Ishikawa (cell line): ENCODE measurements around the gene MAEA.

ENCODE experiments used
- CEBPB ChIP-seq: IDR thresholded peaks from 2 replicates; pipeline ENCODE4 v1.6.1; 2012
- CREB1 ChIP-seq: IDR thresholded peaks from 2 replicates; pipeline ENCODE4 v1.6.1; 2012; ENCODE audit warnings: low read depth
- EGR1 ChIP-seq: IDR thresholded peaks from 2 replicates; pipeline ENCODE4 v1.6.1; 2012
- EP300 ChIP-seq: IDR thresholded peaks from 2 replicates; pipeline ENCODE4 v1.6.1; 2012; ENCODE audit warnings: borderline replicate concordance
- FOXM1 ChIP-seq: IDR thresholded peaks from 2 replicates; pipeline ENCODE4 v1.6.1; 2012; ENCODE audit warnings: low read depth, borderline replicate concordance
- NFIC ChIP-seq: IDR thresholded peaks from 2 replicates; pipeline ENCODE4 v1.6.1; 2012
- RAD21 ChIP-seq: IDR thresholded peaks from 2 replicates; pipeline ENCODE4 v1.6.1; 2012; ENCODE audit warnings: low read depth
- TAF1 ChIP-seq: IDR thresholded peaks from 2 replicates; pipeline ENCODE4 v1.6.1; 2012; ENCODE audit warnings: low read depth, mild to moderate bottlenecking
- TCF12 ChIP-seq: IDR thresholded peaks from 2 replicates; pipeline ENCODE4 v1.6.1; 2012; ENCODE audit warnings: low read depth
- TEAD4 ChIP-seq: IDR thresholded peaks from 2 replicates; pipeline ENCODE4 v1.6.1; 2012
- USF1 ChIP-seq: IDR thresholded peaks from 2 replicates; pipeline ENCODE4 v1.6.1; 2012
- YY1 ChIP-seq: IDR thresholded peaks from 2 replicates; pipeline ENCODE4 v1.6.1; 2012; ENCODE audit warnings: low read depth
- ZBTB7A ChIP-seq: IDR thresholded peaks from 2 replicates; pipeline ENCODE4 v1.6.1; 2012; ENCODE audit warnings: low read depth
- TF ChIP-seq, protein P1 (sequence below): IDR thresholded peaks from 2 replicates; pipeline ENCODE4 v1.6.1; 2012
- TF ChIP-seq, protein P2 (sequence below): IDR thresholded peaks from 2 replicates; pipeline ENCODE4 v1.6.1; 2012; ENCODE audit warnings: low read depth, mild to moderate bottlenecking

MAEA gene

GRCh38 chr4:1356181-1356998 lies 66.7 kb downstream of the MAEA start:
- TF ChIP-seq RAD21 (peak; percentile 59), FOXM1 (no peak), TEAD4 (no peak)

DNA sequence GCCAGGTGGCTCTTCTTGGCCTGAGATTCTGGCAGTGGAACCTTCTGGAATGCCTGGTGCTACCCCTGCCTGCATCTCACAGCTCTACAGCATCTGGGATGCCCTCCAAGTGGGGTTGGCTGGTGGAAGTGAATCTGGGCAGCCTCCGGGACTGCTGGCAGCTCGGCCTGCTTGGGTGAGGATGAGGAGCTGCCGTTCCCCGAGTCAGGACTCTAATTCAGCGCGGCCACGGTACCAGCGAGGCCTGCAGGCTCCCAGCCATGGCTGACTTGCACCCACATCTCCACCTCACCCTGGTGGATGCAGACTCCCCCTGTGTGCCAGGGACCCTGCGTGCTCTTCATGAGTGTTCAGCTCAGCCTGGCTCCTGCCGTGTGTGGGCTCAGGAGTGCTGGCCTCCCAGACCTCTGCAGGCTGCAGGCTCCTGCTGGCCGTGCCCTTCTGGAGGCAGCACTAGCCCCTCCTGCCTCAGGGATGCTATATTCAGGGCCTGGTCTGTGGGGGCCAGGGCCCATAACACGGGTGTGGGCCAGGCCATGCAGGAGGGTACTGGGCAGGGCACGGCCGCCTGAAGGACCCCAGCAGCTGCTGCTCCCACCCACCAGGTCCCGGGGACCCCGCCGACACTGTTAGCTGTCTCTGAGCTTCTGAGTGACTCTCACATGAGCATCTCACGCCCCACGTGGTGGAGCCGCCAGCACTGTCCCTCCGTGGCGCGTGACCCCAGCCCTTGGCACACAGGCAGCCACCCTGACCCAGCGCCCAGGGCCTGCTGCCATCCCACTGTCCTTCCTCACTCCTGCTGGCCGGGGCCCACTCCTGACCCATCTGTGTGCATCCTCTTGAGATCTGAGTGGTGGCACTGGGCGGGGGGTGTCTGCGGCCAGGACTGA lies 67.9 kb downstream of the MAEA start:
- TF ChIP-seq, protein P1, sequence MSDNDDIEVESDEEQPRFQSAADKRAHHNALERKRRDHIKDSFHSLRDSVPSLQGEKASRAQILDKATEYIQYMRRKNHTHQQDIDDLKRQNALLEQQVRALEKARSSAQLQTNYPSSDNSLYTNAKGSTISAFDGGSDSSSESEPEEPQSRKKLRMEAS = no peak
- TF ChIP-seq TAF1 (no peak), YY1 (no peak), TEAD4 (no peak), NFIC (no peak), CREB1 (no peak), FOXM1 (no peak), TCF12 (no peak), ZBTB7A (no peak), RAD21 (no peak), CEBPB (no peak), USF1 (no peak), EGR1 (no peak), EP300 (no peak)
- TF ChIP-seq, protein P2, sequence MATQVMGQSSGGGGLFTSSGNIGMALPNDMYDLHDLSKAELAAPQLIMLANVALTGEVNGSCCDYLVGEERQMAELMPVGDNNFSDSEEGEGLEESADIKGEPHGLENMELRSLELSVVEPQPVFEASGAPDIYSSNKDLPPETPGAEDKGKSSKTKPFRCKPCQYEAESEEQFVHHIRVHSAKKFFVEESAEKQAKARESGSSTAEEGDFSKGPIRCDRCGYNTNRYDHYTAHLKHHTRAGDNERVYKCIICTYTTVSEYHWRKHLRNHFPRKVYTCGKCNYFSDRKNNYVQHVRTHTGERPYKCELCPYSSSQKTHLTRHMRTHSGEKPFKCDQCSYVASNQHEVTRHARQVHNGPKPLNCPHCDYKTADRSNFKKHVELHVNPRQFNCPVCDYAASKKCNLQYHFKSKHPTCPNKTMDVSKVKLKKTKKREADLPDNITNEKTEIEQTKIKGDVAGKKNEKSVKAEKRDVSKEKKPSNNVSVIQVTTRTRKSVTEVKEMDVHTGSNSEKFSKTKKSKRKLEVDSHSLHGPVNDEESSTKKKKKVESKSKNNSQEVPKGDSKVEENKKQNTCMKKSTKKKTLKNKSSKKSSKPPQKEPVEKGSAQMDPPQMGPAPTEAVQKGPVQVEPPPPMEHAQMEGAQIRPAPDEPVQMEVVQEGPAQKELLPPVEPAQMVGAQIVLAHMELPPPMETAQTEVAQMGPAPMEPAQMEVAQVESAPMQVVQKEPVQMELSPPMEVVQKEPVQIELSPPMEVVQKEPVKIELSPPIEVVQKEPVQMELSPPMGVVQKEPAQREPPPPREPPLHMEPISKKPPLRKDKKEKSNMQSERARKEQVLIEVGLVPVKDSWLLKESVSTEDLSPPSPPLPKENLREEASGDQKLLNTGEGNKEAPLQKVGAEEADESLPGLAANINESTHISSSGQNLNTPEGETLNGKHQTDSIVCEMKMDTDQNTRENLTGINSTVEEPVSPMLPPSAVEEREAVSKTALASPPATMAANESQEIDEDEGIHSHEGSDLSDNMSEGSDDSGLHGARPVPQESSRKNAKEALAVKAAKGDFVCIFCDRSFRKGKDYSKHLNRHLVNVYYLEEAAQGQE = no peak

DNA sequence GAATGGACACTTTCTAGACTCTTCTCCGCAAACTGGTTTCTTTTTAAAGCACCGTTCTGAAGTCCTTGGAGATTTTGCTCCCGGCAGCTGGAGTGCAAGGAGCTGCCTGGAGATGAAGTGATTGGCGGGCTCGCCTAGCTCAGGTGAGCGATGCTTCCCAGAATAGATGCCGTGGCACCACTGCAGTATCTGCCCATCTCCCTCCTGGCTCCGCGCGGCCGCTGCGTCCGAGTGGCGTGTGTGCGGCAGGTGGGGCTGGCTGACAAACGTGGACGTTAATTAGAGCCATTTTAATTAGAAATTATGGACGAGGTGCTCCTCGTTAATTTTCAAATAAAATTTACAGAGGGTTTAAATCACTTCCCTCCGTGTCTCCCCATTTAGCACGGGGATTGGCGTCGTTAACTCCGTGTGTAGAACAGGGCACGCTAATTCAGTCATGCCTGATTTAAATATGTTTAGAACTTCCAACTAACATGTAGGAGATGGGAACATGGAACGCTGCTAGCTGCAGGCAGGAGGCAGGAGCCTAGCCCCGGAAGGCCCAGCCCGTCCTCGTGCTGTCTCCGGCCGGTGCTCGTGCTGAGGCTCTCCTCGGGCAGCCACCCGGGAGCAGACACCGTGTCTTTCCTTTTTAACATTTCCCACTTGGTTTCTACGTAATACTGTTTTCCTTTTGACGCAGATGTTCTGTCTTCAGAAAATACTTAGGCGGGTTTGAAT lies 68.9 kb downstream of the MAEA start:
- no peak for TF ChIP-seq NFIC

- TF ChIP-seq EP300 (no peak), RAD21 (no peak), ZBTB7A (no peak), FOXM1 (no peak)
- TF ChIP-seq, protein P1 = no peak
Observed at GRCh38 chr4:1359144-1359501, 69.4 kb downstream of the MAEA start.

GRCh38 chr4:1359976-1360375 lies 70.3 kb downstream of the MAEA start:
- TF ChIP-seq RAD21 = no peak
- TF ChIP-seq EP300 = no peak
- TF ChIP-seq CEBPB = no peak
- TF ChIP-seq CREB1 = no peak
- no peak for TF ChIP-seq USF1

GRCh38 chr4:1360423-1361283 lies 71.0 kb downstream of the MAEA start:
- no peak for TF ChIP-seq TCF12
- TF ChIP-seq, protein P1 = no peak
- TF ChIP-seq RAD21 = no peak
- no peak for TF ChIP-seq EP300

DNA sequence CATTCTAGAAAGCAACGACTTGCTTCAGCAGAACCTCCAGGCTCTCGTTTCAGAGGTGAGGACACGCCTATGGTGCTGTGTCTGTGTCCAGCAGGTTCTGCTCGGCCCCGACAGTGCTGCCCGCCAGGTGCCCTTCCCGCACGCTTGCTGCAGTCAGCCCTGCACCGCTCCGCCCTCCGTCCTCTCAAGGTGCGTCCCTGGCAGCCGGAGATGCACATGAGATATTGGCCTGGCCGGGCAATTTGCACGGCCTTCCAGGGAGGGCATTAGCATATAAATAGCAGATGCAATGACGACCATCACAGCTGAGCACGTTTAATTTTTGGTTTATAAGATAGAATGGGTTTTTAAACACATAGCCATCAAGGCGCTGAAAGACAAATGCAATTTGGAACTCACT lies 71.7 kb downstream of the MAEA start:
- TF ChIP-seq ZBTB7A = no peak
- no peak for TF ChIP-seq TCF12
- no peak for TF ChIP-seq TAF1
- TF ChIP-seq FOXM1 = no peak
- TF ChIP-seq, protein P1 = no peak
- no peak for TF ChIP-seq NFIC
- no peak for TF ChIP-seq CREB1
- no peak for TF ChIP-seq TEAD4
- no peak for TF ChIP-seq EP300
- no peak for TF ChIP-seq USF1
- TF ChIP-seq, protein P2 = no peak
- no peak for TF ChIP-seq CEBPB
- no peak for TF ChIP-seq YY1
- TF ChIP-seq EGR1 = no peak
- no peak for TF ChIP-seq RAD21
